HEK293 (cell line): Measurements from ENCODE around the gene SERPINB13.

Experiments
- CTCF ChIA-PET: fragments of 350-600 bp; formaldehyde crosslinking; extraction: SDS; loops from one replicate; lab custom pipeline; 2021; ENCODE audit warnings: antibody characterized with exemption; lab: Yijun Ruan, JAX
- POLR2A ChIA-PET: fragments of 300-600 bp; formaldehyde crosslinking; extraction: SDS; loops from one replicate; lab custom pipeline; 2020; ENCODE audit warnings: antibody characterized with exemption, inconsistent platforms; lab: Yijun Ruan, JAX
- H3K27ac ChIP-seq: fragments of 200-500 bp; sonication (Bioruptor generic); 2 replicates; pipeline ENCODE4 v1.5.1; 2014; ENCODE audit warnings: low read depth, low read length, control low read depth, inconsistent platforms; ENCODE audit errors: extremely low read depth
- H3K36me3 ChIP-seq, 2 experiments: fragments of 200-500 bp in 1 of 2; sonication (Bioruptor generic) in 1 of 2; 1 replicate in 1 of 2; 2 replicates in 1 of 2; pipeline ENCODE4 v1.5.1; 2014 to 2017; ENCODE audit warnings: inconsistent platforms in 2 of 2, low read length in 2 of 2; ENCODE audit not compliant: control insufficient read depth in 2 of 2, insufficient read depth in 1 of 2
- H3K4me1 ChIP-seq: fragments of 200-500 bp; sonication (Bioruptor generic); 2 replicates; pipeline ENCODE4 v1.5.1; 2014; ENCODE audit warnings: mild to moderate bottlenecking, low read length, inconsistent platforms; ENCODE audit not compliant: control insufficient read depth, insufficient read depth
- H3K4me3 ChIP-seq: 2 replicates; pipeline ENCODE4 v1.5.1; 2011; ENCODE audit warnings: low read depth, mild to moderate bottlenecking, control low read depth, low read length, moderate library complexity
- H3K9me3 ChIP-seq: fragments of 200-500 bp; sonication (Bioruptor generic); 2 replicates; pipeline ENCODE4 v1.5.1; 2014; ENCODE audit warnings: low read depth, low read length, inconsistent platforms; ENCODE audit not compliant: control insufficient read depth, insufficient read depth
- HOXD13 ChIP-seq: sonication (generic); formaldehyde crosslinking; IDR thresholded peaks from 2 replicates; pipeline ENCODE4 v1.8.0; 2022; ENCODE audit warnings: missing genetic modification reagents, borderline replicate concordance
- KLF1 ChIP-seq: fragments of 450-650 bp; formaldehyde crosslinking; IDR thresholded peaks from 2 replicates; pipeline ENCODE4 v1.5.1; 2016; ENCODE audit warnings: missing biosample characterization, missing genetic modification characterization
- PRDM2 ChIP-seq: fragments of 450-650 bp; formaldehyde crosslinking; IDR thresholded peaks from 2 replicates; pipeline ENCODE4 v1.5.1; 2016; ENCODE audit warnings: missing biosample characterization, missing genetic modification characterization, borderline replicate concordance
- SCRT1 ChIP-seq: fragments of 450-650 bp; formaldehyde crosslinking; IDR thresholded peaks from 2 replicates; pipeline ENCODE4 v1.5.1; 2016; ENCODE audit warnings: missing biosample characterization, missing genetic modification characterization, borderline replicate concordance
- TSHZ1 ChIP-seq: fragments of 450-650 bp; formaldehyde crosslinking; IDR thresholded peaks from 2 replicates; pipeline ENCODE4 v1.5.1; 2016; ENCODE audit warnings: missing biosample characterization, missing genetic modification characterization, borderline replicate concordance
- ZBTB20 ChIP-seq: fragments of 450-650 bp; formaldehyde crosslinking; IDR thresholded peaks from 2 replicates; pipeline ENCODE4 v1.5.1; 2016; ENCODE audit warnings: missing biosample characterization, missing genetic modification characterization
- ZBTB6 ChIP-seq: fragments of 450-650 bp; formaldehyde crosslinking; IDR thresholded peaks from 2 replicates; pipeline ENCODE4 v1.5.1; 2017; ENCODE audit warnings: missing biosample characterization, missing genetic modification characterization
- ZEB2 ChIP-seq: fragments of 450-650 bp; formaldehyde crosslinking; IDR thresholded peaks from 2 replicates; pipeline ENCODE4 v1.5.1; 2016; ENCODE audit warnings: missing biosample characterization, missing genetic modification characterization
- ZNF16 ChIP-seq: fragments of 450-650 bp; formaldehyde crosslinking; IDR thresholded peaks from 2 replicates; pipeline ENCODE4 v1.5.1; 2016; ENCODE audit warnings: low read depth, missing biosample characterization, missing genetic modification characterization
- ZNF274 ChIP-seq, 2 experiments: fragments of 200-500 bp in 1 of 2; fragments of 450-650 bp in 1 of 2; sonication (Bioruptor generic) in 1 of 2; formaldehyde crosslinking in 1 of 2; IDR thresholded peaks; 2 replicates each; pipeline versions ENCODE4 v1.5.1 to v1.6.1; 2014 to 2016; ENCODE audit warnings: borderline replicate concordance in 1 of 2, inconsistent platforms in 1 of 2, low read length in 1 of 2, missing biosample characterization in 1 of 2, missing genetic modification characterization in 1 of 2
- ZNF433 ChIP-seq: fragments of 450-650 bp; formaldehyde crosslinking; IDR thresholded peaks from 2 replicates; pipeline ENCODE4 v1.5.1; 2016; ENCODE audit warnings: missing biosample characterization, missing genetic modification characterization, low read depth
- ZNF449 ChIP-seq: fragments of 450-650 bp; formaldehyde crosslinking; IDR thresholded peaks from 2 replicates; pipeline ENCODE4 v1.5.1; 2017; ENCODE audit warnings: missing biosample characterization, mild to moderate bottlenecking, missing genetic modification characterization, moderate library complexity
- ZNF629 ChIP-seq: fragments of 450-650 bp; formaldehyde crosslinking; IDR thresholded peaks from 2 replicates; pipeline ENCODE4 v1.5.1; 2017; ENCODE audit warnings: missing biosample characterization, missing genetic modification characterization
- ZNF664 ChIP-seq: fragments of 450-650 bp; formaldehyde crosslinking; IDR thresholded peaks from 2 replicates; pipeline ENCODE4 v1.5.1; 2016; ENCODE audit warnings: missing biosample characterization, missing genetic modification characterization
- ZNF747 ChIP-seq: fragments of 450-650 bp; formaldehyde crosslinking; IDR thresholded peaks from 2 replicates; pipeline ENCODE4 v1.5.1; 2016; ENCODE audit warnings: missing biosample characterization, missing genetic modification characterization
- ZSCAN5A ChIP-seq: fragments of 450-650 bp; formaldehyde crosslinking; IDR thresholded peaks from 2 replicates; pipeline ENCODE4 v1.5.1; 2016; ENCODE audit warnings: missing biosample characterization, missing genetic modification characterization

The SERPINB13 gene

GRCh38 chr18:63542069-63542468 is 45.1 kb upstream of the SERPINB13 start, which contains the start of gene SERPINB12 (continued):
- TF ChIP-seq ZBTB20 (tag by site-specific recombination) (no peak), HOXD13 (CRISPR knock-in tag) (no peak), TSHZ1 (tag by site-specific recombination) (no peak), ZNF449 (no peak), ZSCAN5A (tag by site-specific recombination) (no peak)
- TF ChIP-seq, all 188 proteins: peak for 0

- H3K36me3 ChIP-seq: no peaks in the 10 kb centered on the region
- POLR2A ChIA-PET: no interaction called here
- CTCF ChIA-PET: interaction anchor here (1.1 to 1.5 kb wide), 2 partner anchors 26 to 34 kb away, joined by 4 to 6 read pairs; no protein-coding TSS in a partner anchor
These were observed 43.1 kb upstream of the SERPINB13 start for GRCh38 chr18:63544017-63544416.

More at GRCh38 chr18:63544017-63544416, 43.1 kb upstream of the SERPINB13 start:
- H3K9me3 ChIP-seq: no peaks in the 10 kb centered on the region
- peaks cover 6% of the 10 kb centered on the region; the same call in 1 of the 2 replicates for H3K4me1 ChIP-seq
- no peak for TF ChIP-seq ZNF747 (tag by site-specific recombination)
- no peak for TF ChIP-seq PRDM2 (tag by site-specific recombination)
- no peak for TF ChIP-seq ZEB2 (tag by site-specific recombination)
- TF ChIP-seq ZNF664 (tag by site-specific recombination): no peak
- TF ChIP-seq ZNF629 (tag by site-specific recombination): no peak
- TF ChIP-seq ZNF16 (tag by site-specific recombination): no peak
- no peak for TF ChIP-seq ZBTB6 (tag by site-specific recombination)
- no peak for TF ChIP-seq ZNF274 (IDR thresholded peaks at IDR 0.05; ENCODE audit: low read length)
- TF ChIP-seq ZNF274 (tag by site-specific recombination; IDR thresholded peaks at IDR 0.05; ENCODE audit: borderline replicate concordance): no peak
- no peak for TF ChIP-seq KLF1
- TF ChIP-seq SCRT1 (tag by site-specific recombination): no peak
- no peak for TF ChIP-seq ZNF433 (tag by site-specific recombination)
- no peak overlapping the region for H3K4me3 ChIP-seq
- H3K27ac ChIP-seq: no peak overlapping the region
